Aorta (tissue), 5 donors: ENCODE results near the gene NXPH1. TPM values are rescaled to one million over a fixed set of nuclear protein-coding genes. Genes with fewer than 3 reads are reported as not detected.
A peak's percentile ranks its signal among the peaks of the same experiment; 100 is the strongest.

ENCODE experiments used
- ATAC-seq: fragments of 200-7000 bp; cut with Tn5 transposase; one replicate; pipeline ENCODE4 v1.9.1; 2022; ENCODE audit warnings: moderate library complexity; ENCODE audit not compliant: low FRiP score
- DNase-seq, 2 donors: peaks; one replicate each; pipeline ENCODE4 v3.0.0-alpha.2; 2020
- H3K27ac ChIP-seq, 2 donors: one replicate each; pipeline ENCODE4 v1.5.1; 2013; ENCODE audit warnings: low read length in 2 of 2, mild to moderate bottlenecking in 2 of 2, moderate library complexity in 2 of 2, control low read depth in 1 of 2, inconsistent platforms in 1 of 2, low read depth in 1 of 2
- H3K27me3 ChIP-seq, 2 donors: one replicate each; pipeline ENCODE4 v1.6.1; 2013; ENCODE audit warnings: control low read depth in 1 of 2, low read length in 1 of 2, mild to moderate bottlenecking in 1 of 2, moderate library complexity in 1 of 2; ENCODE audit not compliant: insufficient read depth in 2 of 2, control insufficient read depth in 1 of 2
- H3K36me3 ChIP-seq, 2 donors: one replicate each; pipeline ENCODE4 v1.6.1; 2013; ENCODE audit warnings: control low read depth in 1 of 2, low read length in 1 of 2, mild to moderate bottlenecking in 1 of 2; ENCODE audit not compliant: insufficient read depth in 2 of 2, control insufficient read depth in 1 of 2
- H3K4me1 ChIP-seq, 2 donors: one replicate each; pipeline ENCODE4 v1.6.1; 2013; ENCODE audit warnings: low read length in 2 of 2, control low read depth in 1 of 2, mild to moderate bottlenecking in 1 of 2, moderate library complexity in 1 of 2; ENCODE audit not compliant: insufficient read depth in 2 of 2, control insufficient read depth in 1 of 2
- H3K4me3 ChIP-seq, 2 donors: one replicate each; pipeline ENCODE4 v1.5.1; 2013; ENCODE audit warnings: low read length in 2 of 2, control low read depth in 1 of 2, mild to moderate bottlenecking in 1 of 2
- H3K9me3 ChIP-seq: one replicate; pipeline ENCODE4 v1.6.1; 2013; ENCODE audit warnings: mild to moderate bottlenecking, low read length; ENCODE audit not compliant: control insufficient read depth
- WGBS, 2 donors: extraction: QIAGEN DNeasy Blood & Tissue Kit; methylation state at CpG; one replicate each; pipeline ENCODE4 v1.1.7; 2013; 5-methylcytosine and 5-hydroxymethylcytosine counted together
- intact Hi-C, 2 donors: fragments of 100-400 bp; cut with DNase I; formaldehyde crosslinking; loops; one replicate each; pipeline versions ENCODE4 v1.14.2 to v1.15.0; 2022
- long read RNA-seq, 2 donors: library from polyadenylated mRNA; unstranded; transcript quantifications; one replicate each; pipeline ENCODE4 v2.0.0, GENCODE V29; 2020 to 2021
- polyA plus RNA-seq, 2 donors: library from polyadenylated mRNA; stranded (reverse); fragments of 200-250 nt; gene quantifications; one replicate each; pipeline ENCODE4 v1.2.3, GENCODE V29; 2013
- total RNA-seq, 2 donors: library from RNA; stranded (reverse); fragmentation: NEBNext Ultra II Directional; extraction: Animal tissue kit (Norgen Biotek cat#: 25700); gene quantifications; one replicate each; pipeline ENCODE4 v1.2.1, GENCODE V29; 2021
- donor health status: healthy with polysubstance abuse.
- donor health status: Bipolar disorder and iron deficiency.
- donor health status: DM: no; HTN: no; CAD: no.
- donor health status: DM: no; HTN: no; CAD: no.
- donor health status: DM: yes; HTN: yes; CAD: no.

The NXPH1 gene
- total RNA-seq (not detected), polyA plus RNA-seq (not detected)
- long read RNA-seq, donor 1: 0 reads
- long read RNA-seq, donor 2: 0 reads

DNA sequence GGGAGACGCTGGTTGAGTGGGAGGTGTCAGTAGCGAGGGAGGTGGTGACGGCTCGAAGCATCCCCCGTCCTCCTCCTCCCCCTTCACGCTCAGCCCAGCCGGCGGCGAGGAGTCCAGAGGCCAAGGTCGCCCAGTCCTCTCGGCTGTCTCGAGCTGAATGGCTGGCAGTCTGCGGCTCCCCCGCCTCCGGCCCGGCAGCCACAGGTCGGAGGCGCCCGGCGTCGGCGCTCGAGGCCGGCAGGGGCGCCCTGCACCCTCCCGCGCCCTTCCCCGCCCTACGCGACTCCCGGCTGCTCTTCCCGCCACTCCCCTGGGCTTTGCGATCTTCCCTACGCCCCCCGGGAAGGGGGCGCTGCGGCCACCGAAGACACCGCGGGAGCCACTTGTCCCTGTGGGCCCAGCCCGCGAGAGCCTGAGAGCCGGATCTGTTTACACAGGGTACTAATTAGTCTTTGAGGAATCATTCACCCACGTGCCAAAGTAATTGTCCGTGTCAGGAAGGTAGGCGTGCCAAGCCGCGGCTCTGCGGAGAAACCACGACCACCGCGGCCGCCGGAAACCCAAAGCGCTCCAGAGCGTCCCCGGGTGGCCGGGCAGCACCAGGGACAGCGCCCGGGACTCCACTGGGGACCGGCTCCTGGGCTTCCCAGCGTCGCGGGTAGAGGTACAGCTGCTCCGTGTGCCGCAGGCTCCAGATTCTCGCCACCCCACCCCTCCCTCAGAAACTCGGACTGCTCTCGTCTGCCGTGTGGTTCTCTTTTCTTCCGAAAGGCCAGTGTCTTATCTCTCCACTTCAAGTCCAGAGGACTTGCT lies at the start of gene NXPH1:
Gene NXPH1 (plus strand): TSS at position 133 of the 813 bp plus-strand sequence.
- DNase-seq: no peak
- WGBS, 2 donors: 0 to 1% methylated on average over 51 to 71 of the region's 71 CpGs
- no peaks in the 10 kb centered on the region for H3K27me3 ChIP-seq
- no peaks in the 10 kb centered on the region for H3K36me3 ChIP-seq
- H3K27ac ChIP-seq: no peak within 1 kb of the TSS
- no peaks in the 10 kb centered on the region for H3K4me1 ChIP-seq
- H3K9me3 ChIP-seq: no peaks in the 10 kb centered on the region
- peak; percentile 35 for ATAC-seq
- no peak within 1 kb of the TSS for H3K4me3 ChIP-seq
- intact Hi-C loops: no loop called here

DNA sequence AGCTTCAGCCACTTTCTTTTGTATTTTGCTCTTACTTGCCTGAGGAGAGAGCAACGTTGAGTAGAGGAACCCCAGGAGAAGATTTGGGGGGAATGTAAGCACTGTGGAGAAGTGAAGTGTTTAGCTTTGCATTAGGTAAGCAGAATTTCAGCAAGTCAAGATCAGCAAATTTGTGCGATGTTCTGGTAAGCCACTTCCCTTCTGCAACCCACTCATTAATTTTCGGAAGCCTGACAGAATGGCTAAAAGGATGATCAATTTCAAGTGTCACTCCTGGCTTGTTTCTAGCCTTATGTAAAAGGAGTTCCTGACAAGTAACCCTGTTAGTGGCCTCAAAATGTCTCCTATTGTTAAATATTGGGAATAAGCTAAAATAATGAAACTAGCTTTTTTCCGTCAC lies 48.5 kb upstream of the NXPH1 start:
- no peak for ATAC-seq
- Histone ChIP-seq H3K9me3 (no peaks in the 10 kb centered on the region), H3K27me3 (no peaks in the 10 kb centered on the region), H3K36me3 (no peaks in the 10 kb centered on the region), H3K4me1 (no peaks in the 10 kb centered on the region), H3K27ac (no peak overlapping the region), H3K4me3 (no peak overlapping the region)
- 42 to 54% methylated on average over 4 of the region's 4 CpGs for WGBS, 2 donors
- intact Hi-C loops: no loop called here
- DNase-seq: no peak

- 53 to 54% methylated on average over 5 of the region's 5 CpGs for WGBS, 2 donors
- Histone ChIP-seq H3K27ac (no peak overlapping the region), H3K4me1 (no peaks in the 10 kb centered on the region), H3K36me3 (no peaks in the 10 kb centered on the region), H3K27me3 (no peaks in the 10 kb centered on the region), H3K9me3 (no peaks in the 10 kb centered on the region), H3K4me3 (no peak overlapping the region)
- intact Hi-C loops: no loop called here
- DNase-seq: no peak
- ATAC-seq: no peak
Measured at GRCh38 chr7:8386926-8387550, 46.4 kb upstream of the NXPH1 start.

DNA sequence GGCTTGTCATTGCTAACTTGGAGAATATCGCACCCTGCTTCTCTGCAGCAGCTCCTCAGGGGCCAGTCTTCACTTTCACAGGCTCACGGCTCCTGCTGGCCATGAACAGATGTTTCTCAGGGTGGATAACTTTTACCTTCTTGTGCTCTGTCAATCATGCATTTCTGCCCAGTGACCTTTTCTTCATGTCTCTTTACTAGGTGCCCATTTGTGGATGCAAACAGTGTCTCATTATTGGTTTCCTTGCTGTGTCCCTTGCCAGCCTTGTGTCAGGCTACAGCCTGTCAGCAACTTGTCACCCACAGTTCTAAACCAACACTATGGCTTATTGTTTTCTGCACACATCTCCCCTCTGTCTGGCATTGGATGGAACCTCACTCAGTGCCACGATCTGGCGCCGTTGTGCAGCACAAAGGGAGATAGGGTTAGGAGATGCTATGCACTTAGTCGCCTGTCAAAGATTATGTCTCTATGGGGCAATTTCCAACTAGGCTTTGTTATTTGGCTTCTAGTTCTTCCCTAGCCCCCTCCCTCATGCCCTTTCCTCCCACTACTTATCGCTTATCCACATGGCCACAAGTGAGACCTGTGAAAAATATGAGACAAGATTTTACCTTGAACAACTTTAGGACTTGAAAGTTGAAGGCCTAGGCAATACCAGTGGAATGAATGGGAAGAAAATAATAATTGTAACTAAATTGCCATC lies 45.7 kb upstream of the NXPH1 start:
- no peak for DNase-seq
- H3K36me3 ChIP-seq: no peaks in the 10 kb centered on the region
- H3K4me1 ChIP-seq: no peaks in the 10 kb centered on the region
- no peaks in the 10 kb centered on the region for H3K27me3 ChIP-seq
- ATAC-seq: no peak
- intact Hi-C loops: no loop called here
- H3K9me3 ChIP-seq: no peaks in the 10 kb centered on the region
- 60 to 71% methylated on average over 7 of the region's 7 CpGs for WGBS, 2 donors
- no peak overlapping the region for H3K27ac ChIP-seq
- no peak overlapping the region for H3K4me3 ChIP-seq

DNA sequence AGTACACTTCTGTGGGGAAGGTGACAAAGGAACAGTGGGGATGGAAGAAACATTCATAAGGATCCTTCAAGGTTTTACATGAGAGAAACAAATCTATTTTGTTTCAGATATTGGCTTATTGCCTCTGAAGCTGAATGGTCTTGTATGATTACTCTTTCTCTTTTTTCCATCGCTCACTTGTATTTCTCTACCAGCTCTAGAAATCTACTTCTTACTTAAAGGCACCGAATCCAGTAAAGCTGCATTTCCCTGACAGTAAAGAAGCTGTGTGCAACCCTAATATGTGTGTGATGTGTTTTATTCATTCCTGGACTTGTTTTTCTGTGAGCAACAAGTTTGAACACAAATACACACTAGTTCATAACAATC lies 45.2 kb upstream of the NXPH1 start:
- intact Hi-C loops: no loop called here
- ATAC-seq (no peak), DNase-seq (no peak)
- Histone ChIP-seq H3K9me3 (no peaks in the 10 kb centered on the region), H3K4me3 (no peak overlapping the region), H3K27me3 (no peaks in the 10 kb centered on the region), H3K4me1 (no peaks in the 10 kb centered on the region), H3K27ac (no peak overlapping the region), H3K36me3 (no peaks in the 10 kb centered on the region)
- 89 to 96% methylated on average over 2 of the region's 2 CpGs for WGBS, 2 donors

GRCh38 chr7:8389593-8390261 lies 43.7 kb upstream of the NXPH1 start:
- no peaks in the 10 kb centered on the region for H3K27me3 ChIP-seq
- intact Hi-C loops: no loop called here
- no peaks in the 10 kb centered on the region for H3K9me3 ChIP-seq
- H3K4me1 ChIP-seq: no peaks in the 10 kb centered on the region
- ATAC-seq (no peak), DNase-seq (no peak)
- 24 to 25% methylated on average over 10 of the region's 10 CpGs for WGBS, 2 donors
- H3K4me3 ChIP-seq: no peak overlapping the region
- no peak overlapping the region for H3K27ac ChIP-seq
- no peaks in the 10 kb centered on the region for H3K36me3 ChIP-seq

DNA sequence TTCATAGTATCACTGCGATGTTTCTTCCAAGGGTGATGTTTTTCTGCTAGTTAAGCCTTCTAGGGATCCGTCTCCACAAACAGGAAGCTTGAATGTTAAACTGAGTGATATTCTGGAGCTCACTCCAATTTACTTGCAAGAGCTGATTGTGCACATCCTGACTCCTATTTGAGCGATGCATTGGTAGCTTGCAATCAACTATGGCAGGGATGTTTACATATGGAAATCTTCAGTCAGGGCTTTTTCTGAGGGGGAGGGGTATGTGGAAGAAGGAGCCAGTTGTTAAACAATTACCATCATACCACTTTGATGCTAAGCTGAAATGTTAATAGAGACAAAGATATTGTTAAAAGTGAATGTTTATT lies 43.2 kb upstream of the NXPH1 start:
- H3K4me3 ChIP-seq: no peak overlapping the region
- H3K27me3 ChIP-seq: no peaks in the 10 kb centered on the region
- no peak overlapping the region for H3K27ac ChIP-seq
- no peaks in the 10 kb centered on the region for H3K36me3 ChIP-seq
- DNase-seq (no peak), ATAC-seq (no peak)
- H3K4me1 ChIP-seq: no peaks in the 10 kb centered on the region
- intact Hi-C loops: no loop called here
- WGBS, 2 donors: 11 to 16% methylated on average over 3 of the region's 3 CpGs
- H3K9me3 ChIP-seq: peaks cover 2% of the 10 kb centered on the region

DNA sequence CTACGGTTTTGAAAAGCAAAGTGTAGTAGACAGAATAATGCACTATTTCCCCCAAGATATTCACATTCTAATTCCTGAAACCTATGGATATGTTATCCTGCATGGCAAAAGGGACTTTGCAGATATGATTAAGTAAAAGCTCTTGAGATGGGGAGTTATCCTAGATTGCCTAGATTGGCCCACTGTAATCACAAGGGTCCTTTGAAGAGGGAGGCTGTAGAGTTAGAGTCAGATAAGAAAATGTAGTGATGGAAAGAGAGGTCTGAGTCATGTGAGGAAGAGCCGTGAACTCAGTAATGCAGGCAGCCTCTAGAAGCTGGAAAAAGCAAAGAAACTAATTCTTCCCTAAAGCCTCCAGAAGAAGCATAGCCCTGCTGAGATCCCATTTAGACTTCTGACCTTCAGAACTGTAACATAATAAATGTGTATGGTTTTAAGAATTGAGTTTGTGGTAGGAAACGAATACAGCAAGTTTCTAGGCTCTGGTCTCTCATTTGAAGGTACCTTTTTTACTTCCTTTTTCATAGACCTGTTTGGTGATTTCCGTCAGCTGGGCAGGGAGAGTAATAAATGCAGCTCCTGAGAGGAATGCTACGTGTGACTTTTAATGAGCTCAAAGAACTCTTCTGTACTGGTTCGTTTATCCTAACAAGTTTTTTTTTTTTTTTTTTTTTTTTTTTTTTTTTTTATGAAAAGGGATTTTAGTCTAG lies 41.9 kb upstream of the NXPH1 start:
- Histone ChIP-seq H3K9me3 (peaks cover 3% of the 10 kb centered on the region), H3K27ac (no peak overlapping the region), H3K4me1 (no peaks in the 10 kb centered on the region), H3K27me3 (no peaks in the 10 kb centered on the region), H3K36me3 (no peaks in the 10 kb centered on the region), H3K4me3 (no peak overlapping the region)
- DNase-seq (no peak), ATAC-seq (no peak)
- intact Hi-C loops: no loop called here
- whole genome bisulfite sequencing, 2 donors: 45 to 51% methylated on average over 6 of the region's 6 CpGs
